Muscle of leg (tissue), 11 donors: ENCODE measurements around the gene FARS2. TPM values are rescaled to one million over a fixed set of nuclear protein-coding genes. Genes with fewer than 3 reads are reported as not detected.
A peak's percentile ranks its signal among the peaks of the same experiment; 100 is the strongest.

Experiments used
- DNase-seq: peaks from one replicate; pipeline ENCODE4 v3.0.0; 2013
- H3K27ac ChIP-seq: one replicate; pipeline ENCODE4 v1.5.1; 2013; ENCODE audit warnings: mild to moderate bottlenecking, low read length, control low read depth
- H3K27me3 ChIP-seq: one replicate; pipeline ENCODE4 v1.6.1; 2013; ENCODE audit warnings: low read length; ENCODE audit not compliant: control insufficient read depth, insufficient read depth
- H3K36me3 ChIP-seq: one replicate; pipeline ENCODE4 v1.6.1; 2013; ENCODE audit warnings: low read length; ENCODE audit not compliant: control insufficient read depth, insufficient read depth
- H3K4me1 ChIP-seq: one replicate; pipeline ENCODE4 v1.6.1; 2013; ENCODE audit warnings: low read length; ENCODE audit not compliant: control insufficient read depth, insufficient read depth
- H3K4me3 ChIP-seq: one replicate; pipeline ENCODE4 v1.5.1; 2013; ENCODE audit warnings: low read length, control low read depth
- H3K9me3 ChIP-seq: replicated peaks from 2 replicates; pipeline ENCODE4 v1.6.1; 2013; ENCODE audit warnings: low read depth, low read length; ENCODE audit not compliant: control insufficient read depth
- WGBS: methylation state at CpG from one replicate; pipeline ENCODE4 v1.1.5; 2013; ENCODE audit warnings: missing lambda C conversion rate; ENCODE audit not compliant: insufficient coverage; 5-methylcytosine and 5-hydroxymethylcytosine counted together
- polyA plus RNA-seq, 8 donors: library from polyadenylated mRNA; unstranded; fragments of 120-200 nt; gene quantifications; one replicate each; pipeline versions ENCODE4 v1.2.1 to v1.2.3, GENCODE V29; 2013; ENCODE audit warnings: inconsistent platforms in 1 of 8, low replicate concordance in 1 of 8; ENCODE audit not compliant: insufficient read length in 8 of 8, insufficient read depth in 1 of 8
- total RNA-seq: library from RNA; stranded (reverse); fragments of 120-200 nt; gene quantifications from one replicate; pipeline ENCODE4 v1.2.4, GENCODE V29; 2013

The FARS2 gene
- total and polyA plus RNA-seq, 9 donors = 9.7 to 16.9 (median 12.4) TPM

GRCh38 chr6:5746759-5747130, 485.4 kb downstream of the FARS2 start:
- no peak overlapping the region for H3K27ac ChIP-seq

GRCh38 chr6:5747379-5747778, 486.1 kb downstream of the FARS2 start:
- 36% methylated on average over 1 of the region's 2 CpGs for WGBS
- Histone ChIP-seq H3K4me3 (no peak overlapping the region), H3K27me3 (no peaks in the 10 kb centered on the region), H3K36me3 (no peaks in the 10 kb centered on the region), H3K4me1 (peaks cover 65% of the 10 kb centered on the region), H3K27ac (no peak overlapping the region), H3K9me3 (no peaks in the 10 kb centered on the region)
- no peak for DNase-seq

More at GRCh38 chr6:5746759-5747130, 485.4 kb downstream of the FARS2 start:
- DNase-seq = peak; percentile 56
- Histone ChIP-seq H3K27me3 (no peaks in the 10 kb centered on the region), H3K36me3 (no peaks in the 10 kb centered on the region), H3K4me3 (no peak overlapping the region), H3K9me3 (no peaks in the 10 kb centered on the region), H3K4me1 (peaks cover 58% of the 10 kb centered on the region)
- 66% methylated on average over 3 of the region's 3 CpGs for WGBS

- H3K4me1 ChIP-seq = peaks cover 68% of the 10 kb centered on the region
- H3K27ac ChIP-seq = no peak overlapping the region
- peaks cover 2% of the 10 kb centered on the region for H3K9me3 ChIP-seq
- no peaks in the 10 kb centered on the region for H3K36me3 ChIP-seq
- 80% methylated on average over 3 of the region's 6 CpGs for WGBS
- H3K4me3 ChIP-seq = no peak overlapping the region
- DNase-seq = no peak
- H3K27me3 ChIP-seq = no peaks in the 10 kb centered on the region
Observed at GRCh38 chr6:5749016-5749650, 487.8 kb downstream of the FARS2 start.

DNA sequence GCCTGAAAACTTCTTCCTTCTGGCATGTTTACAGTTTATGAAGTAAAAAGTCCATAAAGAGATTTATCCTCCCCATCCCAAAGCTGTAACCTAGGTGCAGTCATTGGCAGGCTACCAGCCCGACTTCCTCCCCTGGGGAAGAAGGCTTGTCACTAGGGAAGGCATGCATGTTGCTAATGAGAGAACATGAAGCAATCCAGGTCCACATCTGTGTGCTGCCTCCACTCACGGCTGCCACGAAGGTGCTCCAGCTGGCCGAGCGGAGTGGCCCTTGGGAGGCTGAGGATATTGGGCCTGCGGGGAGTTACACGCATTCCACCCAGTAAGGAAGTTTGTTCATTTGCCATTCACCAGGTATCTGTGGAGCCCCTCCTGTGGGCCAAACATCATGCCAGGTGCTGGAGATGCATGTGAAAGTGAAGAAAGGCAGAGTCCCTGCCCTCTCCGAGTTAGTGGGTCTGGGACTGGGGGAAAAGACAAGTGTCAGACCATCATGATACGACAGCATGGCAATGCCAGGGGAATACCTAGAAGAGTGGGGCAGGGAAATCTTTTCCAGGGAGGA, 488.4 kb downstream of the FARS2 start:
- H3K4me3 ChIP-seq = no peak overlapping the region
- H3K27me3 ChIP-seq = no peaks in the 10 kb centered on the region
- H3K4me1 ChIP-seq = peaks cover 64% of the 10 kb centered on the region
- H3K36me3 ChIP-seq = no peaks in the 10 kb centered on the region
- H3K9me3 ChIP-seq = peaks cover 8% of the 10 kb centered on the region
- 72% methylated on average over 8 of the region's 9 CpGs for WGBS
- H3K27ac ChIP-seq = no peak overlapping the region
- DNase-seq = no peak

DNA sequence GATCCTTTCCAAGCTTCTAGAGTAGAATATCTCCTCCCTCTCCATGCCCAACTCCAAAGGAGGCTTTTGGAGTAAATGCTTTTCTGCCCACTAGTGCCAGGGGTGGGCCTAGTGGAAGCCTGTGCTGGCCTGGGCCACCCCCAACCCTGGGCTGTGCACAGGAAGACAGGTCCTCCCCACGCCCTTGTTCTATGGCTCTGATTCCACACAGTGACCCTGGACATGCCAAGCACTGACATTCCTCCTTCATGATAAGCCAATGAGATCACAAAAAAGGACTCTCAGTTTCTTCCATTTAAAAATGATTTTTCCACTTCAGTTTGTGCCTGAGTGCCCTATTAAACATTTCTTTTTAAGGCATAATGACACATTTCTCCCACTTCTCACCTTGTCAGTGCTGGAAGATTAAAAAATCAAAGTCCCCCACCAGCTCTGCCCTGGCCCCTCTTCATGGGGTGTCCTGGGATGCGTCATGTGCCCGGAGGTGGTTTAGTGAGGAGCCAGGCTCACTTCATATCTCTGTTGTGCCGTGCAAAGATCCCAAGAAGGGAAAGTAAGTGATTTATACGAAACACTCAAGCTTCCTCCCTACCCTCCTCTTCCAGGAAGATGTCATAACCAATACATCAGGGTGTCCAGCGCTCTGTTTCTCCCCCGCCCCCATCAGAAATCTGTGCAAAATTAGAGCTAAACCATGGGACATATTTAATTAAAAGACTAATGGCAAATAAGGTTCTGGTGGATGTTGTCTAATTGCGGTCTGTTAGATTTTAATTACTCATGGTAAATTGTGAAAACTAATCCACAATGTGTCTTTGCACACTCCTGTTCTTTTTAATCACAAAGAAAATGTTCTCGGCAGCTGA, 490.4 kb downstream of the FARS2 start:
- DNase-seq = no peak
- no peaks in the 10 kb centered on the region for H3K36me3 ChIP-seq
- H3K4me1 ChIP-seq = peaks cover 48% of the 10 kb centered on the region
- WGBS = 53% methylated on average over 2 of the region's 9 CpGs
- no peaks in the 10 kb centered on the region for H3K27me3 ChIP-seq
- H3K4me3 ChIP-seq = no peak overlapping the region
- peak overlapping the region; percentile 62 for H3K27ac ChIP-seq
- peaks cover 8% of the 10 kb centered on the region for H3K9me3 ChIP-seq

DNA sequence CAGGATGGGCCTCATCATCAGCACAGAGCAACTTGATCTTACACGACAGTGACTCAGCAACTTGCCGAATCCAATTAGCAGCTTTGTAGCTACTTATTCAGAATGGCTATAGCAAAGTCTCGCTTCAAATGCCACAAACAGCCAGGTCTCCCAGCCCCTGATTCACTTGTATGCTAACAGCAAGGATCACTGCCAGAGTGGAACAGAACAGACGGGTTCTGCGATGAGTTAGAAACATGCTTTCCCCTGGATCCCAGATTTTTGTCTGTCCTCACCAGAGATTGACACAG, 491.0 kb downstream of the FARS2 start:
- no peaks in the 10 kb centered on the region for H3K27me3 ChIP-seq
- 43% methylated on average over 5 of the region's 5 CpGs for WGBS
- H3K9me3 ChIP-seq = peaks cover 8% of the 10 kb centered on the region
- DNase-seq = peak; percentile 74
- H3K4me1 ChIP-seq = peaks cover 42% of the 10 kb centered on the region
- H3K4me3 ChIP-seq = no peak overlapping the region
- peak overlapping the region; percentile 70 for H3K27ac ChIP-seq
- H3K36me3 ChIP-seq = no peaks in the 10 kb centered on the region

DNA sequence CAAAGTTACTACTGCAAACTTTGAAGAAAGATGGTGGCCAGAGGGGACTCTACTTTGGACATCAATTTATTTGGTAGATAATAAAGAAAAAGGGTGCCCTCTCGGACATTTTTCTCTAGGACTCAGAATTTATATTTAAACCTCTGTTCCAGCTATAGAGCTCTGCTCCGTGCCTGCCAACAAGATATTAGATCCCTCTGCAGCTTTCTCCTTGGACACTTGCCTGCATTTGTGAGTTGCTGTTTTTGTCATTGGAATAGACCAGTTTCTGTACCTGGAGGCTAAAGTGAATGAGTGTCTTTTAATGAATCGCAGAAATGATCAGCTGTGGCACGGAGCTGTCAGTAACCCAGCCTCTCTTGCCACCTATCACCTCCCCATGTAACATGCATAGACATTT, 491.9 kb downstream of the FARS2 start:
- Histone ChIP-seq H3K27ac (no peak overlapping the region), H3K36me3 (no peaks in the 10 kb centered on the region), H3K9me3 (peaks cover 8% of the 10 kb centered on the region), H3K4me1 (peaks cover 39% of the 10 kb centered on the region), H3K27me3 (no peaks in the 10 kb centered on the region), H3K4me3 (no peak overlapping the region)
- DNase-seq = peak; percentile 81
- WGBS = 20% methylated on average over 1 of the region's 4 CpGs

DNA sequence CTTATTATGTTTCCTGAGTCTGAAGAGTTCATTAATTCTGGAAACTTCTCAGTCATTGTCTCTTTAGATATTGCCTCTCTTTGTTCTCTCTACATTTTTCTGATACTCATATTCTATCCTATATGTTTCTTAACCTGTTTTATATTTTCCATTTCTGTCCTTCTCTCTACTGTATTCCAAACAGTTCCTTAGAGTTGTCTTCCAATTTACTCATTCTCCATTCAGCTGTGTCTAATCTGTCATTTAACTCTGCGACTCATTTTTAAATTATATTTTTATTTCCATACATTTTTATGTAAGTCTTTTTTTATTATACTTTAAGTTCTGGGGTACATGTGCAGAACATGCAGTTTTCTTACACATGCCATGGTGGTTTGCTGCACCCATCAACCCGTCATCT, 493.6 kb downstream of the FARS2 start:
- H3K4me1 ChIP-seq = peaks cover 25% of the 10 kb centered on the region
- H3K27me3 ChIP-seq = no peaks in the 10 kb centered on the region
- H3K27ac ChIP-seq = no peak overlapping the region
- no peak for DNase-seq
- no peaks in the 10 kb centered on the region for H3K36me3 ChIP-seq
- peaks cover 8% of the 10 kb centered on the region for H3K9me3 ChIP-seq
- no CpG with 5 or more reads among the region's 2 CpGs for WGBS
- H3K4me3 ChIP-seq = no peak overlapping the region

- Histone ChIP-seq H3K36me3 (no peaks in the 10 kb centered on the region), H3K27me3 (no peaks in the 10 kb centered on the region), H3K27ac (no peak overlapping the region), H3K4me3 (no peak overlapping the region), H3K9me3 (peaks cover 1% of the 10 kb centered on the region), H3K4me1 (peaks cover 33% of the 10 kb centered on the region)
- WGBS = 91% methylated on average over 4 of the region's 5 CpGs
- DNase-seq = no peak
Observed at GRCh38 chr6:5759571-5759970, 498.3 kb downstream of the FARS2 start.

DNA sequence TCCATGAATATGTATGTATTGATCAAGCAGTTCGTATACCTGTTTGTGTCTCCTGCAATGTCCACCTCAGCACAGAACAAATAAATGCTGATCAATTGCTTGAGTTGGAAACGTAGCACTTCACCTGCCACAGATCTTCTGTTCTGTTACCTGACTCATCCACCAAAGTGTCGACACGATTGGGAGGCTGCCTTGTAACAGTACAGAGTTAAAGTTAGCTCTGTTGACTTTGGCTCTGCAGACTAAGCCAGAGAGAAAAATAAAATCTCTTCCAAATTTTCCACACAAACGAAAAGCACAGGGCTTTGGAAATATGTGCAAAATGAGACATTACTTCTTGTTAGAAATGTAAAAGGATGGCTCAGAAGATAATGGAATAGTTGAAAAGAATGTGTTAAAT, 500.1 kb downstream of the FARS2 start:
- peaks cover 48% of the 10 kb centered on the region for H3K4me1 ChIP-seq
- WGBS = no CpG with 5 or more reads among the region's 5 CpGs
- no peak for DNase-seq
- H3K4me3 ChIP-seq = no peak overlapping the region
- no peak overlapping the region for H3K27ac ChIP-seq
- H3K36me3 ChIP-seq = no peaks in the 10 kb centered on the region
- H3K27me3 ChIP-seq = no peaks in the 10 kb centered on the region
- H3K9me3 ChIP-seq = no peaks in the 10 kb centered on the region
